HL-60 (cell line): ENCODE data around the gene R3HDM1.

Experiments
- CTCF ChIP-seq: IDR thresholded peaks from one replicate; pipeline ENCODE4 v1.5.1; 2011; ENCODE audit warnings: low read length, control low read depth, inconsistent platforms; ENCODE audit not compliant: insufficient read depth
- GABPA ChIP-seq: IDR thresholded peaks from 2 replicates; pipeline ENCODE4 v1.6.1; 2012; ENCODE audit warnings: low read depth
- POLR2AphosphoS5 ChIP-seq: IDR thresholded peaks from 2 replicates; pipeline ENCODE4 v1.6.1; 2012; ENCODE audit warnings: low read depth
- REST ChIP-seq: IDR thresholded peaks from 2 replicates; pipeline ENCODE4 v1.6.1; 2012; ENCODE audit warnings: low read depth; ENCODE audit not compliant: insufficient replicate concordance
- SPI1 ChIP-seq: IDR thresholded peaks from 2 replicates; pipeline ENCODE4 v1.6.1; 2012; ENCODE audit warnings: low read depth, mild to moderate bottlenecking, borderline replicate concordance

- TF ChIP-seq CTCF (no peak), POLR2AphosphoS5 (no peak), GABPA (no peak), SPI1 (no peak), REST (no peak)
Observed at GRCh38 chr2:135581282-135581681, 50.0 kb downstream of the R3HDM1 start.
